Thyroid gland (tissue), 4 donors: ENCODE results near the gene CERS2. TPM values are rescaled to one million over a fixed set of nuclear protein-coding genes. Genes with fewer than 3 reads are reported as not detected.
"Not testable (repeated sequence)": the region's sequence is repeated elsewhere in the genome, so short reads cannot be mapped to it uniquely, and the experiment has no call there.

Experiments
- DNase-seq, 2 donors: peaks; one replicate each; pipeline ENCODE4 v3.0.0-alpha.2; 2019
- H3K27ac ChIP-seq, 3 donors: fragments of 200-600 bp; sonication (generic); 1 replicate in 2 of 3; 2 replicates in 1 of 3; pipeline ENCODE4 v1.5.1; 2016 to 2019; ENCODE audit warnings: mild to moderate bottlenecking in 1 of 3, moderate library complexity in 1 of 3
- H3K27me3 ChIP-seq: fragments of 200-600 bp; sonication (generic); one replicate; pipeline ENCODE4 v1.5.1; 2019
- H3K36me3 ChIP-seq, 2 donors: fragments of 200-600 bp; sonication (generic); one replicate each; pipeline ENCODE4 v1.5.1; 2016 to 2019
- H3K4me1 ChIP-seq, 2 donors: fragments of 200-600 bp; sonication (generic); one replicate each; pipeline ENCODE4 v1.5.1; 2017 to 2019
- H3K4me3 ChIP-seq, 3 donors: fragments of 200-600 bp; sonication (generic); replicated peaks in 1 of 3; 1 replicate in 2 of 3; 2 replicates in 1 of 3; pipeline ENCODE4 v1.5.1; 2016; ENCODE audit warnings: mild to moderate bottlenecking in 1 of 3
- H3K9me3 ChIP-seq: fragments of 200-600 bp; sonication (generic); one replicate; pipeline ENCODE4 v1.5.1; 2017
- CTCF ChIP-seq, 6 experiments: fragments of 200-600 bp in 3 of 6; fragments of 450-650 bp in 3 of 6; sonication (generic) in 3 of 6; IDR thresholded peaks; one replicate each; pipeline ENCODE4 v1.5.1; 2016 to 2019; ENCODE audit warnings: antibody characterized with exemption in 6 of 6, mild to moderate bottlenecking in 2 of 6, inconsistent platforms in 1 of 6, moderate library complexity in 1 of 6
- POLR2A ChIP-seq, 2 donors: fragments of 450-650 bp; IDR thresholded peaks; one replicate each; pipeline ENCODE4 v1.6.1; 2017; ENCODE audit warnings: antibody characterized with exemption in 2 of 2, mild to moderate bottlenecking in 2 of 2, moderate library complexity in 1 of 2
- WGBS, 2 donors: methylation state at CpG; one replicate each; pipeline ENCODE4 v1.1.5; 2017; 5-methylcytosine and 5-hydroxymethylcytosine counted together
- intact Hi-C: fragments of 100-400 bp; cut with DNase I; formaldehyde crosslinking; loops from one replicate; pipeline ENCODE4 v1.15.1; 2023
- total RNA-seq, 4 donors: library from RNA; depleted of rRNA; stranded (reverse); fragments of >200 nt; gene quantifications; one replicate each; pipeline ENCODE4 v1.2.3, GENCODE V29; 2016

Gene CERS2
- total RNA-seq, 4 donors from 2014 or later: 158 to 183 (median 171) TPM

GRCh38 chr1:150954708-150955107 is 19.9 kb downstream of the CERS2 start:
- intact Hi-C loops: no loop called here
- 91 to 95% methylated on average over 3 of the region's 3 CpGs for WGBS, 2 donors
- H3K4me3 ChIP-seq: no peak overlapping the region
- peaks cover 49 to 55% of the 10 kb centered on the region in 2 donors for H3K36me3 ChIP-seq
- no peaks in the 10 kb centered on the region for H3K9me3 ChIP-seq
- no peak for TF ChIP-seq POLR2A (IDR thresholded peaks at IDR 0.05)
- no peak for TF ChIP-seq CTCF (IDR thresholded peaks at IDR 0.05)
- no peaks in the 10 kb centered on the region for H3K27me3 ChIP-seq
- DNase-seq: no peak
- H3K4me1 ChIP-seq: no peaks in the 10 kb centered on the region
- H3K27ac ChIP-seq: no peak overlapping the region

GRCh38 chr1:150944856-150945255 is 29.8 kb downstream of the CERS2 start:
- H3K27ac ChIP-seq: no peak overlapping the region
- TF ChIP-seq POLR2A (IDR thresholded peaks at IDR 0.05): no peak
- no peaks in the 10 kb centered on the region for H3K27me3 ChIP-seq
- no peaks in the 10 kb centered on the region for H3K4me1 ChIP-seq
- 90 to 94% methylated on average over 5 of the region's 5 CpGs for WGBS, 2 donors
- intact Hi-C loops: no loop called here
- peaks cover 70 to 94% of the 10 kb centered on the region in 2 donors for H3K36me3 ChIP-seq
- no peak for DNase-seq
- H3K9me3 ChIP-seq: no peaks in the 10 kb centered on the region
- no peak overlapping the region for H3K4me3 ChIP-seq

DNA sequence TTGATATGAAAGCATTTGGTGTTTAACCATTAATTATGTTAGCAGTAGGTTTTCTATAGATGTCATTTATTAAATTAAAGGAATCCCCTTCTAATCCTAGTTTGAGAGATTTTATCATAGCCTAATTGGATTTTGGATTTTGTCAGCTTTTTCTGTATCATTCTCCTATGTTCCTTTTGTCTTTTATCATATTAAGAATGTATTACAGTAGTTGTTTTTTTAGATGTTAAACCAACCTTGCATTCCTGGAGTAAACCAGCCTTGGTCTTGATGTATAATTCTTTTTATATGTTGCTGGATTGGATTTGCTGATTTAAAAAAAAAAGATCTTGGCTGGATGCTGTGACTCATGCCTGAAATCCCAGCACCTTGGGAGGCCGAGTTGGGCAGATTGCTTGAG is 42.9 kb downstream of the CERS2 start:
- DNase-seq: no peak
- intact Hi-C loops: no loop called here
- Histone ChIP-seq H3K4me3 (no peak overlapping the region), H3K27me3 (no peaks in the 10 kb centered on the region), H3K27ac (no peak overlapping the region), H3K4me1 (peaks cover 5 to 9% of the 10 kb centered on the region in 2 donors), H3K36me3 (peaks cover 39 to 58% of the 10 kb centered on the region in 2 donors), H3K9me3 (no peaks in the 10 kb centered on the region)
- WGBS, 2 donors: 97 to 100% methylated on average over 1 of the region's 1 CpG
- TF ChIP-seq CTCF (IDR thresholded peaks at IDR 0.05) (no peak), POLR2A (IDR thresholded peaks at IDR 0.05) (no peak)

- DNase-seq, H3K27me3 ChIP-seq, H3K27ac ChIP-seq, H3K9me3 ChIP-seq, H3K4me3 ChIP-seq, H3K4me1 ChIP-seq, intact Hi-C loops: not testable (repeated sequence)
- H3K36me3 ChIP-seq: peaks cover 39 to 47% of the 10 kb centered on the region in 2 donors
- WGBS, 2 donors: 99 to 100% methylated on average over 6 of the region's 6 CpGs
These were observed 45.9 kb downstream of the CERS2 start for GRCh38 chr1:150928775-150929174.

DNA sequence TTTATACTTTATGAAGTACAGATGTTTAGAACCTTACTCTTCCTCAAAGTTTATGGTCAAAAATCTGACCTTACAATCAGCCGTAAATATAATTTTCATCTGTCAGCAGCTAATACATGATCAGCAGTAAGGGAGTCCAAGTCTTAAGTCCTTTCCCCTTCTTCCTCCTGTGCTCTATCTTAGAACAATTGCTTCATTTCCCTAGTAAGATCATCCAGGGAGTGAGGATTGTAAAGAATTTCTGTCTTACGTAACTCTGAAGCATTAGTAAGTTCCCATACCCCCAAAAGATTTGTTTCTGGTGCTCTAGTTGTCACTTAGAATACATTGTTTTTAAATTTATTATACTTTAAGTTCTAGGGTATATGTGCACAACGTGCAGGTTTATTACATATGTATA is 46.3 kb downstream of the CERS2 start:
- Histone ChIP-seq H3K4me3 (no peak overlapping the region), H3K36me3 (peaks cover 39 to 47% of the 10 kb centered on the region in 2 donors), H3K27me3 (no peaks in the 10 kb centered on the region), H3K4me1 (peaks cover 6 to 10% of the 10 kb centered on the region in 2 donors), H3K9me3 (no peaks in the 10 kb centered on the region), H3K27ac (no peak overlapping the region)
- DNase-seq: no peak
- 96 to 98% methylated on average over 3 of the region's 3 CpGs for WGBS, 2 donors
- intact Hi-C loops: no loop called here
- TF ChIP-seq POLR2A (IDR thresholded peaks at IDR 0.05) (no peak), CTCF (IDR thresholded peaks at IDR 0.05) (no peak)

DNA sequence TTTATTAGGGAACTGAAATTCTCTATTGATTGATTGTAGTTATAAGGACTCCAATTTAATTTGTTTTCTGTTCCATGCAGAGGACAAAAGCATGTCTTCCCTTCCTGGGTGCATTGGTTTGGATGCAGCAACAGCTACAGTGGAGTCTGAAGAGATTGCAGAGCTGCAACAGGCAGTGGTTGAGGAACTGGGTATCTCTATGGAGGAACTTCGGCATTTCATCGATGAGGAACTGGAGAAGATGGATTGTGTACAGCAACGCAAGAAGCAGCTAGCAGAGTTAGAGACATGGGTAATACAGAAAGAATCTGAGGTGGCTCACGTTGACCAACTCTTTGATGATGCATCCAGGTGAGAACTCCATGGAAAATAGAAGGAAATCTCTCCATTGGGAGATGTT is 47.0 kb downstream of the CERS2 start:
- intact Hi-C loops: no loop called here

More for the DNA sequence above, 47.0 kb downstream of the CERS2 start:
- Histone ChIP-seq H3K27ac (no peak overlapping the region), H3K36me3 (peaks cover 33 to 47% of the 10 kb centered on the region in 2 donors), H3K4me3 (no peak overlapping the region), H3K27me3 (no peaks in the 10 kb centered on the region), H3K9me3 (no peaks in the 10 kb centered on the region), H3K4me1 (peaks cover 6 to 11% of the 10 kb centered on the region in 2 donors)
- 93 to 98% methylated on average over 4 of the region's 4 CpGs for WGBS, 2 donors
- TF ChIP-seq POLR2A (IDR thresholded peaks at IDR 0.05) (no peak), CTCF (IDR thresholded peaks at IDR 0.05) (no peak)
- no peak for DNase-seq
